ENCODE measurements around the gene CAPN7. TPM values are rescaled to one million over a fixed set of nuclear protein-coding genes. Genes with fewer than 3 reads are reported as not detected.

CAPN7 gene
- total RNA-seq, 1 experiment from 2014 or later: 25.2 TPM

DNA sequence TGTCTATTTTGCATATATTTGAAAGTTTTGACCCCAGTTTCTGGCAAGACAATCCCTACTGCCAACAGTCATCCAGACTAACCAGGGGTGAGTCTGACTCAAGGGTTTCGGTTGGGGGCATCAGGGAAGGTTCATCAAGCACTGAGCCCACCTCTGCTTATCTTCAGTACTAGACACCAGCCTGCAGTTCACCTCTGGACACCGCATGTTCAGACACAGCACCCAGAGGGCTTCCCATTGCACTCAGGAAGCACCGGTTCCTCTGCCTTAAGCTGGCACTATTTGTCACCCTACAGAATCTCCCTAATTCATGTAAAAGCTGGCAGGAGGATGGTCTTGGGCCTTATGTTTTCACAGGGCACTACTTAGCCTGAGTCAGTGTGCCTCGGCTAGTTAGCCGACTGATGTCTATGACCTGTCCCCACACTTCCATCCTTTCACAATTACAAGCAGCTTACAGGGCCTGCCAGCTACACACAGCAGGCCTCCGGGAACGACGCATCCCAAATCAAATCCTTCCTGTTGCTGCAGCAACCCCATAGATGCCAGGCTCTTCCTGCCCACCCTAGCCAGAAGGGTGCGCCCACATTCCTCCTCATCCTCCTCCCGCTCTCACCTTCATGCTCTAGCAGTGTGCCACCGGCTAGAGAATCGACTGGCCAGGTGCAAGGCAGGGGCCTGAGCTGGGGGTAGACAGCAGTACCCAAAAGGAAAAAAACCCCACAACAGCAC is 73.8 kb downstream of the CAPN7 start:
- DNase-seq: no peak
- no peak overlapping the region for H2AFZ ChIP-seq (ENCODE audit: low read length)
- H3K79me1 ChIP-seq (ENCODE audit: insufficient read depth, low read depth, low read length, poor library complexity, severe bottlenecking): no peaks in the 10 kb centered on the region
- H2BK15ac ChIP-seq (ENCODE audit: low read depth, low read length): no peak overlapping the region
- H3K23ac ChIP-seq (ENCODE audit: insufficient read length, low read depth, low read length): no peak overlapping the region
- H2BK5ac ChIP-seq (ENCODE audit: insufficient read length, low read length): no peak overlapping the region
- H3K4me3 Mint-ChIP-seq: no peak overlapping the region
- no peak overlapping the region for H3K14ac ChIP-seq (ENCODE audit: insufficient read depth, low read length)
- no peak overlapping the region for H3T11ph ChIP-seq (ENCODE audit: low read length)
- H3K27me3 ChIP-seq (ENCODE audit: insufficient read depth, low read length): no peaks in the 10 kb centered on the region
- WGBS (ENCODE audit: extremely low coverage, insufficient read length, low lambda C conversion rate): no CpG with 5 or more reads among the region's 12 CpGs
- H3K27ac Mint-ChIP-seq: peak overlapping the region in 1 of 3 experiments; percentile 46; a peak in 3 of 7 replicates
- no peaks in the 10 kb centered on the region for H3K4me1 ChIP-seq (ENCODE audit: insufficient read depth, low read length)
- no peaks in the 10 kb centered on the region for H3K27me3 Mint-ChIP-seq (ENCODE audit: low read depth)
- no peaks in the 10 kb centered on the region for H3K9me3 ChIP-seq (ENCODE audit: control insufficient read depth, low read depth, low read length)
- H2AK5ac ChIP-seq (ENCODE audit: insufficient read length, low read length): no peak overlapping the region
- no peak overlapping the region for H3K56ac ChIP-seq (ENCODE audit: insufficient read length, low read depth, low read length)
- H3K18ac ChIP-seq (ENCODE audit: insufficient read length, low read depth, low read length): no peak overlapping the region
- H4K5ac ChIP-seq (ENCODE audit: insufficient read length, low read depth, low read length): no peak overlapping the region
- no peak overlapping the region for H2BK20ac ChIP-seq (ENCODE audit: low read depth, low read length, poor library complexity, severe bottlenecking)
- H4K91ac ChIP-seq (ENCODE audit: insufficient read length, low read depth, low read length): no peak overlapping the region
- TF ChIP-seq, protein P1, sequence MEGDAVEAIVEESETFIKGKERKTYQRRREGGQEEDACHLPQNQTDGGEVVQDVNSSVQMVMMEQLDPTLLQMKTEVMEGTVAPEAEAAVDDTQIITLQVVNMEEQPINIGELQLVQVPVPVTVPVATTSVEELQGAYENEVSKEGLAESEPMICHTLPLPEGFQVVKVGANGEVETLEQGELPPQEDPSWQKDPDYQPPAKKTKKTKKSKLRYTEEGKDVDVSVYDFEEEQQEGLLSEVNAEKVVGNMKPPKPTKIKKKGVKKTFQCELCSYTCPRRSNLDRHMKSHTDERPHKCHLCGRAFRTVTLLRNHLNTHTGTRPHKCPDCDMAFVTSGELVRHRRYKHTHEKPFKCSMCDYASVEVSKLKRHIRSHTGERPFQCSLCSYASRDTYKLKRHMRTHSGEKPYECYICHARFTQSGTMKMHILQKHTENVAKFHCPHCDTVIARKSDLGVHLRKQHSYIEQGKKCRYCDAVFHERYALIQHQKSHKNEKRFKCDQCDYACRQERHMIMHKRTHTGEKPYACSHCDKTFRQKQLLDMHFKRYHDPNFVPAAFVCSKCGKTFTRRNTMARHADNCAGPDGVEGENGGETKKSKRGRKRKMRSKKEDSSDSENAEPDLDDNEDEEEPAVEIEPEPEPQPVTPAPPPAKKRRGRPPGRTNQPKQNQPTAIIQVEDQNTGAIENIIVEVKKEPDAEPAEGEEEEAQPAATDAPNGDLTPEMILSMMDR (conservative IDR thresholded peaks at IDR 0.05): no peak
- no peak overlapping the region for H3K4ac ChIP-seq (ENCODE audit: low read depth, low read length)
- no peaks in the 10 kb centered on the region for H3K36me3 Mint-ChIP-seq (ENCODE audit: insufficient read depth in 1 of 3, low read depth in 3 of 3)
- H4K8ac ChIP-seq (replicated peaks; ENCODE audit: insufficient read length, low read depth, low read length): no peak overlapping the region
- no peaks in the 10 kb centered on the region for H3K79me2 ChIP-seq (ENCODE audit: insufficient read depth, low read length)
- no peaks in the 10 kb centered on the region for H3K9me3 Mint-ChIP-seq
- peaks cover 20 to 39% of the 10 kb centered on the region in 2 experiments for H3K4me1 Mint-ChIP-seq
- no peak overlapping the region for H2BK12ac ChIP-seq (ENCODE audit: insufficient read length, low read depth, low read length)
- H3K9ac ChIP-seq (ENCODE audit: extremely low read depth, insufficient read length, low read length): no peak overlapping the region
- no peaks in the 10 kb centered on the region for H3K23me2 ChIP-seq (ENCODE audit: insufficient read length, low read depth, low read length, poor library complexity, severe bottlenecking)
- no peak overlapping the region for H3K27ac ChIP-seq (ENCODE audit: insufficient read length, low read depth, low read length)
- no peak overlapping the region for H2BK120ac ChIP-seq (ENCODE audit: low read depth, low read length, poor library complexity, severe bottlenecking)
- no peak overlapping the region for H3K4me2 ChIP-seq (ENCODE audit: insufficient read depth, insufficient read length, low read length)
- H4K20me1 ChIP-seq (ENCODE audit: control insufficient read depth, insufficient read depth, insufficient read length): no peaks in the 10 kb centered on the region
